Esophagus (tissue), 2 donors: ENCODE results near the gene SERP2. TPM values are rescaled to one million over a fixed set of nuclear protein-coding genes. Genes with fewer than 3 reads are reported as not detected.

Experiments used
- H3K27ac ChIP-seq, 2 donors: one replicate each; pipeline ENCODE4 v1.5.1; 2013; ENCODE audit warnings: low read depth in 2 of 2, mild to moderate bottlenecking in 2 of 2, inconsistent platforms in 1 of 2, low read length in 1 of 2, moderate library complexity in 1 of 2
- H3K27me3 ChIP-seq, 2 donors: one replicate each; pipeline ENCODE4 v1.6.1; 2013; ENCODE audit warnings: low read length in 2 of 2, control low read depth in 1 of 2, mild to moderate bottlenecking in 1 of 2; ENCODE audit not compliant: insufficient read depth in 2 of 2, control insufficient read depth in 1 of 2
- H3K36me3 ChIP-seq, 2 donors: one replicate each; pipeline ENCODE4 v1.6.1; 2013; ENCODE audit warnings: low read length in 1 of 2; ENCODE audit not compliant: control insufficient read depth in 2 of 2, insufficient read depth in 2 of 2
- H3K4me1 ChIP-seq, 2 donors: one replicate each; pipeline ENCODE4 v1.6.1; 2013; ENCODE audit warnings: low read length in 1 of 2; ENCODE audit not compliant: control insufficient read depth in 2 of 2, insufficient read depth in 2 of 2
- H3K4me3 ChIP-seq, 2 donors: one replicate each; pipeline ENCODE4 v1.5.1; 2013; ENCODE audit warnings: low read length in 2 of 2, mild to moderate bottlenecking in 2 of 2, low read depth in 1 of 2, moderate library complexity in 1 of 2
- H3K9me3 ChIP-seq, 2 donors: one replicate each; pipeline ENCODE4 v1.6.1; 2013; ENCODE audit warnings: mild to moderate bottlenecking in 2 of 2, low read depth in 1 of 2, low read length in 1 of 2, moderate library complexity in 1 of 2; ENCODE audit not compliant: control insufficient read depth in 2 of 2, insufficient read depth in 1 of 2
- WGBS, 2 donors: extraction: QIAGEN DNeasy Blood & Tissue Kit; methylation state at CpG; one replicate each; pipeline ENCODE4 v1.1.7; 2013; 5-methylcytosine and 5-hydroxymethylcytosine counted together
- polyA plus RNA-seq, 2 donors: library from polyadenylated mRNA; stranded (reverse); fragments of 200-250 nt; gene quantifications; one replicate each; pipeline ENCODE4 v1.2.3, GENCODE V29; 2013
- donor health status: healthy with polysubstance abuse.
- donor health status: Bipolar disorder and iron deficiency.

Gene SERP2
- polyA plus RNA-seq, 2 donors, result 0.83 to 1.8 TPM

DNA sequence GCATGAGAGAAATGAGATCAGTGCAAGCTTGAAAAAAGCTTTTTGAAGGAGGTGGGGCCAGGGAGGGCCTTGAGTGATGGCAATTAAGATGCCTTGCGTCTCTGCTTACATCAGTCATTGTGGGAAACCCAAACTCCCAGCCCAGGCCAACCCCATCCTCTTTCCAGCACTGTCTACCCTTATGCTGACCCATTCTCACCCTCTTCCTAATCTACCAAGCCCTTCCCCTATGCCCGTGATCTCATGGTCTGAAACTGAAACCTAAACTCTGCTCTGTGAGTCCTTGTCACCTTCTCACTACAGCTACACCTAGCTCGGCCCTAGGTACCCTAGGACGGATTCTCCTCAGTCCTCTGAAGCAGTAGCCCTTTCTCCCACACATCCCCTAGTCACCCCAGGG lies 36.0 kb upstream of the SERP2 start:
- Histone ChIP-seq H3K27me3 (no peaks in the 10 kb centered on the region), H3K27ac (no peak overlapping the region), H3K36me3 (no peaks in the 10 kb centered on the region), H3K9me3 (no peaks in the 10 kb centered on the region), H3K4me1 (no peaks in the 10 kb centered on the region), H3K4me3 (no peak overlapping the region)
- 89 to 91% methylated on average over 4 of the region's 4 CpGs for WGBS, 2 donors

DNA sequence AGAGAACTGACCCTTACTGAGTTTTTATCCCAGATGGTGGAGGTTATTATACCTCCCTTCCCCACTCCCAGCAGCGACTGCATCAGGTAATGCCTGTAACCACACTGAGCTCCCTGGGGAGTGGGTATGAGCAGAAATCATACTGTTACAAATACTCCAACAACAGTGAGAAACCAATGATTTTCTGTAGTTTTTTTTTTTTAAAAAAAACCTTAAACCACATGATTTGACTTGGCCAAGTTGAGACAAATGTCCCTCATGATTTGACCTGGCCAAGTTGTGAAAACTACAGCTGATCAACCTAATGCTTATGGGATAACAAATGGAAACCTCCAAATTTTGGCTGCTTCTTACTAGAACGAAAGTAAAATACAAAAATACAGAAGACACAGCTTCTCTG lies 33.1 kb upstream of the SERP2 start:
- Histone ChIP-seq H3K9me3 (no peaks in the 10 kb centered on the region), H3K36me3 (no peaks in the 10 kb centered on the region), H3K27me3 (no peaks in the 10 kb centered on the region), H3K27ac (no peak overlapping the region), H3K4me3 (no peak overlapping the region), H3K4me1 (no peaks in the 10 kb centered on the region)
- WGBS, 2 donors, result 75 to 89% methylated on average over 2 of the region's 2 CpGs

DNA sequence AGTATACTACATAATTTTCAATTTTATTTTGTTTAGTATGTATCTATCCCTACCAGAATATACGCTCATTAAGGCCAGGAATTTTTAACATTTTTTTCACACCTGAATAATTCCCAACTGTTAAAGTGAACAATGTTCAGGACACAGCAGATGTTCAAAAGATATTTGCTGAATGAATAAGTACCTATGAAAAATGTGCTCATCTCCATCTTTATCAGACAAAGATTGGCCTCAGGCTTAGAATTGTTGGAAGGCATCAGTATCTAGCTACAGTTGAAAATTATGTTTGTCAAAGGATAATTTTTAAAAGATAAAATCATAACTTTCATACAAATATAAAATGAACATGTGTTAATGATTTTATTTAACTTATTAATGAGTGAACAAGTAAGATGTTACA lies 30.9 kb upstream of the SERP2 start:
- no peaks in the 10 kb centered on the region for H3K36me3 ChIP-seq
- H3K27ac ChIP-seq, result no peak overlapping the region
- H3K4me1 ChIP-seq, result no peaks in the 10 kb centered on the region
- H3K27me3 ChIP-seq, result no peaks in the 10 kb centered on the region
- H3K4me3 ChIP-seq, result no peak overlapping the region
- no peaks in the 10 kb centered on the region for H3K9me3 ChIP-seq
- WGBS, 2 donors, result 93 to 97% methylated on average over 1 of the region's 1 CpG

DNA sequence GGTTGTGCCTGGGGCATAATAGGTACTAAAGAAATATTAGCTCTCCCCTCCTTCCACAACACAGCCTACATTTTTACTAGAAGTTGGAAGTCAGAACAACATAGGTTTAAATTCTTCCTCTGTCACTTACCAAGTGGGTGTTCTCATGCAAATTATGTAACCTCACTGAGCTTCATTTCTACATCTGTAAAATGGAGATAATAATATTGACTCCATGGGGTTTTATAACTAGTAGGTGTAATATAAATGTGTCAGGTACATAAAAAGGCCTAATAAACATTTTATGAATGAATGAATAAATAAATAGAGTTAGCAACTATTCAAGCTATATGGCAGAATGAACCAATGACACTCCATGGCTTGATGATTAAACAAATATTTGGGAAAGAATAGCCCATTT lies 27.1 kb upstream of the SERP2 start:
- no peak overlapping the region for H3K27ac ChIP-seq
- no peaks in the 10 kb centered on the region for H3K4me1 ChIP-seq
- H3K36me3 ChIP-seq, result no peaks in the 10 kb centered on the region
- no peaks in the 10 kb centered on the region for H3K9me3 ChIP-seq
- H3K4me3 ChIP-seq, result no peak overlapping the region
- H3K27me3 ChIP-seq, result no peaks in the 10 kb centered on the region

DNA sequence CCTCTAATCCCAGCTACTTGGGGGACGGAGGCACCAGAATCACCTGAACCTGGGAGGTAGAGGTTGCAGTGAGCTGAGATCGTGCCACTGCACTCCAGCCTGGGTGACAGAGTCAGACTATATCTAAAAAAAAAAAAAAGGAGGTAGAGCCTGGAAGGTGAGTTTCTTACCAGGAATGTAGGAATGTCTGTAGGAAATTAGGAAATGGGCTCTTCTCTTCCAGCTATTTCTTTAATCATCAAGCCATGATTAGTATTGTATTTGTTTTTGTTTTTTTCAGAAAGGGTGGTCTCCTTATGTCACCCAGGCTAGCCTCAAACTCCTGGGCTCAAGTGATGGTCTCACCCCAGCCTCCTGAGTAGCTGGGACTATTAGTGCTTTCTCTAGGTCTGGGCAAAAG lies 26.3 kb upstream of the SERP2 start:
- 93 to 94% methylated on average over 2 of the region's 2 CpGs for WGBS, 2 donors

DNA sequence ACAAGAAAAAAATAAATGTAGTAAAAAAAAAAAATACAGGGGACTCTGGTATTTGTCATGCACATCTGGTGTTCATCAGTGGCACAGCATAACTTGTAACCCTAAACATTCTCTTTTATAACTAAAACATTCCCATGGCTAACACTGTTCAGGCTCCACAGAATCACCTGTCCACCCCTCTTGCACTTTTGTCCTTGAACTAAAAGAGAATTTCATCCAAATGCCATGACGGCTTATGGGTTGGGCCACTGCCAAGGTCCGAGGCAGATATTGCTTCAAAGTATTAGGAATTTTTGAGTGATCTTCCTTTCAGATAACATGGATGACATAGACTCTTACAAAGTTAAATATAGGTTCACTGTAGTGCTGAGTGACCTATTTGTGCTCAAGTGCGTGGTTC lies 25.7 kb upstream of the SERP2 start:
- no peaks in the 10 kb centered on the region for H3K4me1 ChIP-seq
- H3K27ac ChIP-seq, result no peak overlapping the region
- H3K36me3 ChIP-seq, result no peaks in the 10 kb centered on the region
- H3K4me3 ChIP-seq, result no peak overlapping the region
- 71 to 76% methylated on average over 3 of the region's 3 CpGs for WGBS, 2 donors
- no peaks in the 10 kb centered on the region for H3K9me3 ChIP-seq
- no peaks in the 10 kb centered on the region for H3K27me3 ChIP-seq

More for the DNA sequence above, 26.3 kb upstream of the SERP2 start:
- Histone ChIP-seq H3K9me3 (no peaks in the 10 kb centered on the region), H3K27me3 (no peaks in the 10 kb centered on the region), H3K36me3 (no peaks in the 10 kb centered on the region), H3K27ac (no peak overlapping the region), H3K4me1 (no peaks in the 10 kb centered on the region), H3K4me3 (no peak overlapping the region)

DNA sequence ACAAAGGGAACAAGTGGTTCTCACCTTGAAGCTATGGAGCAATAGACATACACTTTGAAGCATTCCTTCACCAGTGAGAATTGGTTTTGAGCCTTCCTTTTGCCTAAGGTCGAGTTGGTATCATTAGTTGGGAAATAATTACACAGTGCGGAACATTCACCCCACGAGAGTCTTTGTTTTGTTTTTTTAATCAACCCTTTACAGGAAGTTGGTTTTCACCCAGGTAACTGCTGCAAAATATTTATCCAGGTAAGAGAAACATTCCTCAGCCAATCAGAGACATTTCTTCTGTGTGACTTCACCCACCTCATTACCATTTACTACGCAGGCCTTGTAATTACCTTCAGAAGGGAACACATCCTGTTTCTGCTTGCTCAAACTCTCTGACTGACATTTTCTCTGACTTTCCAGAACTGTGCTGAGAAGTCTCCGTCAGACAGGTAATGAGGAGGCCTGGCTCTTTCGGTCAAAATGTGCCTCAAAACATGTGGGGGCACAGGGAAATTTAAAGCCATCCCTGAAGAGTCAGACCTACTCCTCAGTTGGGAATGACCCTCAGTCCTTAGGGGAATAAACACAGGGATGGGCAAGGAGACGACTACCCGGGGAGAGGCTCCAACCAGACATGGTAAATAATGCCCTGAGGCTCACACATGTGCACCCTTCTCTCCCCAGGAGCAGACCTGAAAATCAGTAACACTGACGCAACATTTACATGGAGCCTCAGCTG lies 22.7 kb upstream of the SERP2 start:
- Histone ChIP-seq H3K4me1 (no peaks in the 10 kb centered on the region), H3K27me3 (no peaks in the 10 kb centered on the region), H3K4me3 (no peak overlapping the region), H3K9me3 (no peaks in the 10 kb centered on the region), H3K36me3 (no peaks in the 10 kb centered on the region), H3K27ac (no peak overlapping the region)
- WGBS, 2 donors, result 60 to 63% methylated on average over 9 of the region's 9 CpGs

DNA sequence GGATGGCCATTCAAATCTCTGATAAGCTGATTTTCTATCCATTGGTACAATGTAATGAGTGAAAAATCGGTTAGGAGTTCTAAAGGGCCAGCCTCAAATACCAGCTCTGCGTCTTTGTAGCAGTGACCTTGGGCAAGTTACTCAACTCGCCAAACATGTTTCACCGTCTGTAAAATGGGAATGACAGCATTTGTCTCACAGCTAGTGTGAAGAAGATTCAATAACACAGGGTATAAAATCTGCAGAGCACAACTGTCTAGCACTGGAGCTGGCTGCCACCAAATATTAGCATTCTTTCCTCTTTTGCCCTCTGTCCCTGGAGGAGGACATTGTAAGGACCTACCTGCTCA lies 22.1 kb upstream of the SERP2 start:
- 85 to 90% methylated on average over 4 of the region's 4 CpGs for WGBS, 2 donors
- Histone ChIP-seq H3K4me3 (no peak overlapping the region), H3K27ac (no peak overlapping the region), H3K9me3 (no peaks in the 10 kb centered on the region), H3K27me3 (no peaks in the 10 kb centered on the region), H3K36me3 (no peaks in the 10 kb centered on the region), H3K4me1 (no peaks in the 10 kb centered on the region)

DNA sequence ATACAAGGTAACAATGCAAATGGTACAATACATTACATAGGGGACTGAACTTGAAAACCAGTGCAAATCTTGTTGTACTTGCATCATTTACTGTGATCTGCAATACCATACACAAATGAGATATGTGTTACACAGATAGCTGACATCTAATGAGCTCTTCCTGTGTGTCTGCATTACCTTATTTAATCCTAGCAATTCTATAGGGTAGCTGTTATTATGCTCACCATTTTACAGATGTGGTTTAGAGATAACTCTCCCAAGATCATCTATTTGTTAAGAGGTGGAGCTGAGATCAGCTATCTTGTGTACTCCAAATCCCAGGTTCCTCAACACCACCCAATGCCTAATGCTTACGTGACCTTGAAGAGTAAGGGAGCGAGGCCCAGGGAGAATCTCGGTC lies 21.4 kb upstream of the SERP2 start:
- Histone ChIP-seq H3K27me3 (no peaks in the 10 kb centered on the region), H3K27ac (no peak overlapping the region), H3K9me3 (no peaks in the 10 kb centered on the region), H3K4me1 (no peaks in the 10 kb centered on the region), H3K4me3 (no peak overlapping the region), H3K36me3 (no peaks in the 10 kb centered on the region)
- 92 to 96% methylated on average over 3 of the region's 3 CpGs for WGBS, 2 donors

DNA sequence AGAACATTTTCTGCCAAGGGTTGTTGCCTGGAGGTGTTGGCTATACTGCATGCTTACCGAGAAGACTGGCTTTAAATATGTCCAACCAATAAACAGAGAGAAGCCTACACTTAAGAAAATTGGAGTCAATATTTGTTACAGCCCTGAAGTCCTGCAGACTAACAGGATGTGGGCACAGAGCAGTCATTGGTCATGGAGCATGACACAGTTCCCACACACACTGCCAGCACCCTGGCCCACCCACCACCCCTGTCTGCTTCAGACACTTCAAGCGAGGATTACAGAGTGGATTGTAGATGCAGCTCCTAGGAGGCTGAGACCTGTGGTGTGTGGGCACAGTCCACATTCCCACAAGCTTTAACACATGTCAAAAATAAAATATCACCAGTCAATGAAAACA lies 21.0 kb upstream of the SERP2 start:
- no peaks in the 10 kb centered on the region for H3K9me3 ChIP-seq
- H3K4me3 ChIP-seq, result no peak overlapping the region
- no peaks in the 10 kb centered on the region for H3K27me3 ChIP-seq
- no peaks in the 10 kb centered on the region for H3K4me1 ChIP-seq
- no peak overlapping the region for H3K27ac ChIP-seq
- no peaks in the 10 kb centered on the region for H3K36me3 ChIP-seq
- 79 to 88% methylated on average over 2 of the region's 2 CpGs for WGBS, 2 donors
